ENCODE measurements around the gene ARMH1. TPM values are rescaled to one million over a fixed set of nuclear protein-coding genes. Genes with fewer than 3 reads are reported as not detected.

ARMH1 gene
- total RNA-seq, 2 donors from 2014 or later = 53.0 to 56.8 TPM

- H3K36me3 Mint-ChIP-seq (ENCODE audit: low read depth) = peaks cover 9% of the 10 kb centered on the region
Measured at GRCh38 chr1:44649788-44650158, 24.7 kb upstream of the ARMH1 start.

GRCh38 chr1:44650159-44650831, 24.2 kb upstream of the ARMH1 start:
- H3K9me3 ChIP-seq (ENCODE audit: control insufficient read depth, low read length, poor library complexity, severe bottlenecking) = no peaks in the 10 kb centered on the region
- Mint-ChIP-seq H3K27ac (no peak overlapping the region), H3K27me3 (no peaks in the 10 kb centered on the region), H3K36me3 (ENCODE audit: low read depth) (peaks cover 9% of the 10 kb centered on the region), H3K4me3 (no peak overlapping the region), H3K4me1 (peaks cover 5% of the 10 kb centered on the region)
- no peak for ATAC-seq
- no peak for DNase-seq

More at GRCh38 chr1:44649788-44650158, 24.7 kb upstream of the ARMH1 start:
- DNase-seq = no peak
- no peaks in the 10 kb centered on the region for H3K9me3 ChIP-seq (ENCODE audit: control insufficient read depth, low read length, poor library complexity, severe bottlenecking)
- H3K4me1 Mint-ChIP-seq = peaks cover 5% of the 10 kb centered on the region
- H3K4me3 Mint-ChIP-seq = no peak overlapping the region
- no peak overlapping the region for H3K27ac Mint-ChIP-seq
- no peak for ATAC-seq
- H3K27me3 Mint-ChIP-seq = no peaks in the 10 kb centered on the region

GRCh38 chr1:44651069-44651468, 23.4 kb upstream of the ARMH1 start:
- H3K4me3 Mint-ChIP-seq = no peak overlapping the region
- no peak for DNase-seq
- peaks cover 5% of the 10 kb centered on the region for H3K4me1 Mint-ChIP-seq
- H3K27me3 Mint-ChIP-seq = no peaks in the 10 kb centered on the region
- H3K9me3 ChIP-seq (ENCODE audit: control insufficient read depth, low read length, poor library complexity, severe bottlenecking) = no peaks in the 10 kb centered on the region
- no peak for ATAC-seq
- peaks cover 9% of the 10 kb centered on the region for H3K36me3 Mint-ChIP-seq (ENCODE audit: low read depth)
- peak overlapping the region; percentile 43 for H3K27ac Mint-ChIP-seq

DNA sequence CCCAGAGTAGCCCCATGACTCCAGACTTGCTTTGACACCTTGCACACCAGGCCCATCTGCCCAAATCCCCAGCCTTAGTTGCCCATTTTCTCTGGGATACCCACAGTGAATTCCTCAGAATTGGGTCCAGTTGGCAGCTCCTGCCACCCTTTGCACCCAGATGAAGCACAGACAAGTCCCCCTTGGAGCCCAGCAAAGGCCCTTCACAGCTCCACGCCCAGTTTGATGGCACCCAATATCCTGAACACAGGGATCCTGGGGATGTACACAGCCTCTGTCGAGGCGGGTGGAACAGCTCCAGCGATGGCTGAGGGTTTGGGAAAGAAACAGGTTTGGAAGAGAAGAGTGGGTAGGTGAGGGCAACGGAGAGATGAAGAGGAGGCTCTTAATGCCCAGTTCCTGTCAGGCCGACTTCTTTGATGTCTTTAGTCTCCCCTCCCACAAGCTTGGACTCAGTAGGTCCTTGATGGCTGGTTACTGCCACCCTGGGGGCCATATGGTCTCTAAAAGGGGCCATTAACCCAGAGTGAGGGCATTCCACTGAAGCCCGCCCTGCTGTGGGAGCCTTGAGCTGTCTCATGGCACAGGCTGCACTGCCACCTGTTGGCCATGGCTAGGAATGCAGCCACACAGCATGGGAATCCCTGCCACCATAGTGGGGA, 21.9 kb upstream of the ARMH1 start:
- ATAC-seq = peak; percentile 97
- peaks cover 9% of the 10 kb centered on the region for H3K36me3 Mint-ChIP-seq (ENCODE audit: low read depth)
- no peak overlapping the region for H3K4me3 Mint-ChIP-seq
- peak overlapping the region; percentile 43 for H3K27ac Mint-ChIP-seq
- peak; percentile 60 to 70 (median 60) for DNase-seq
- H3K27me3 Mint-ChIP-seq = no peaks in the 10 kb centered on the region
- peaks cover 8% of the 10 kb centered on the region for H3K4me1 Mint-ChIP-seq
- H3K9me3 ChIP-seq (ENCODE audit: control insufficient read depth, low read length, poor library complexity, severe bottlenecking) = no peaks in the 10 kb centered on the region

DNA sequence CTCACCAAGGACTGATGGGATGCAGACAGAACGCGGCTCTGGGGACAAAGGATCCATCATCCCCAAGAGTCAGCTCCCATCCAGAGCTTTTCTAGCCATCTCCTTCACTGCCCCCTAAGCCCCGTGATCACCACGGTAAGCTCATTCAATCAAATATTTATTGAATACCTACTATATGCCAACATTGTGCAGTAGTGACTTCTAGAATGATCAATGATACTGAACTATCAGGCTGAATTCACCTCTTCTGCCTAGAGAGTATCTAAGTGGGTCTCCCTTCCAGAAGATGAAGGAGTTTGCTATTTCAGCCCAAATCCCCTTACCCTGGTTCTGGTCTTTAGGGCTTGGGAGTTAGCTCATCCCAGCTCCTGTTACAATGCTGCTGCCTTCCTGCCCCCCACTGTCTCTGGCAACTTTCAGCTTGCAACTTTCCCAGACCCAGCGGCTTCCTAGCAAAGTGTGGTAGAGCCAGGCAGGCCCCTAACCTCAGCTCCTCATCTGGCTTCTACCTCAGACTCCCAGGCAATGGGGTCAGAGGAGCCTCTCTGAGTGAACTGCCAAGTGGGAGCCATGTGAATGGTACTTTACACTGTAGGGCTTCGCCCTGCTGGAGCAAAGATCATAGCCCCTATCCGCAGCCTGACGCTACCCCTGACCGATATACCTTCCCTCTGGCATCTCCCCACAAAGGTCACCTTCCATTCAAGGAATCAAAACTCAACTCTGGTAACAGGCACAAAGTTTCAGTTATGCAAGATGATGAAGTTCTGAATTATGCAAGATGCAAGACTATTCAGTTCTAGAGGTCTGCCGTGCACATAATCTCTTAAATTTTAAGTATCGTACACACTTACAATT, 21.2 kb upstream of the ARMH1 start:
- no peaks in the 10 kb centered on the region for H3K27me3 Mint-ChIP-seq

DNA sequence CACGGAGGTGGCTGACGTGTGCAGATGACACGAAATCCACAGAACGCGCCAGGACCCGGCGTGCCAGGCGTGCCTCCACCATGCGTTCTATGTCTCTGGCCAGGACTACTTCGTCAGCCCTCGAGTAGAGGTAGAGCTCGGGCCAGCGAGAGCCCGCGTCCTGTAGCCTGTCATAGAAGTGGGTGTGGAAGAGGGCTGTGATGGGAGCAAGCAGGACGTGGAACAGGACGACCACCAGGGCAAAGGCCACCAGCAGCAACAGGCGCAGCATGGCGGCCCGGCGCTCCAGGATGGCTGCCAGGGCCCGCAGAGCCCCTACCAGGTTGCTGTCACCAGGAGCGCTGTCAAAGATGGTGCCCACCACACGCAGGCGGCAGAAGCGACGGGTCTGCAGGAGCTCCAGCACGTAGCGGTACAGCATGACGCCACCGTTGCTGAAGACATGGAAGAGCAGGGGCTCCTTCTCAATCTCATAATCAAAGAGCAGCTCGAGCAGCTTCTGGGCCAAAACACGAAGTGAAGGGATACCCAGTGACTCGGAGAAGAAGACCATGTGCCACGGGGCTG, 19.8 kb upstream of the ARMH1 start:
- H3K4me3 Mint-ChIP-seq = no peak overlapping the region
- DNase-seq (no peak), ATAC-seq (no peak)
- peaks cover 4% of the 10 kb centered on the region for H3K4me1 Mint-ChIP-seq
- H3K27me3 Mint-ChIP-seq = no peaks in the 10 kb centered on the region
- no peak overlapping the region for H3K27ac Mint-ChIP-seq
- peaks cover 2% of the 10 kb centered on the region for H3K36me3 Mint-ChIP-seq (ENCODE audit: low read depth)
- no peaks in the 10 kb centered on the region for H3K9me3 ChIP-seq (ENCODE audit: control insufficient read depth, low read length, poor library complexity, severe bottlenecking)

More for the DNA sequence above, 21.2 kb upstream of the ARMH1 start:
- Mint-ChIP-seq H3K4me3 (no peak overlapping the region), H3K27ac (no peak overlapping the region), H3K4me1 (peaks cover 8% of the 10 kb centered on the region), H3K36me3 (ENCODE audit: low read depth) (peaks cover 9% of the 10 kb centered on the region)
- ATAC-seq (peak; percentile 12), DNase-seq (no peak)
- no peaks in the 10 kb centered on the region for H3K9me3 ChIP-seq (ENCODE audit: control insufficient read depth, low read length, poor library complexity, severe bottlenecking)

GRCh38 chr1:44655609-44656008, 18.9 kb upstream of the ARMH1 start:
- Mint-ChIP-seq H3K4me1 (peaks cover 4% of the 10 kb centered on the region), H3K27ac (peak overlapping the region; percentile 60), H3K4me3 (no peak overlapping the region), H3K36me3 (ENCODE audit: low read depth) (peaks cover 2% of the 10 kb centered on the region), H3K27me3 (no peaks in the 10 kb centered on the region)
- H3K9me3 ChIP-seq (ENCODE audit: control insufficient read depth, low read length, poor library complexity, severe bottlenecking) = no peaks in the 10 kb centered on the region
- no peak for DNase-seq
- no peak for ATAC-seq

DNA sequence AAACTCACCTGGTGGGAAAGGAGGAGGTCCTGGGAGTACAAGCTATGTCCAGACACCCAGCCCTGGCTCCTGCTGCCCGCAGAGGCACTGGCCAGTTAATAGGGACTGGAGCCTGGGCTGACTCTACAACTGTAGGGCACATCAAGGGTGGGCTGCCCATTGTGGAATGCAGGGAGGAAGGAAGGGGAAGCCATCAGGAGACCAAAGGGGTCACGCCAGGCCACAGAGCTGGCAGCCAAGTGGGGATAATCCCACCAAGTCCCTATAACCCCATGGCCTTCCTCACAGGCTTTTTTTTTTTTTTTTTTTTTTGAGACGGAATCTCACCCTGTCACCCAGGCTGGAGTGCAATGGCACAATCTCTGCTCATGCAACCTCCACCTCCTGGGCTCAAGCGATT, 14.9 kb upstream of the ARMH1 start:
- no peaks in the 10 kb centered on the region for H3K9me3 ChIP-seq (ENCODE audit: control insufficient read depth, low read length, poor library complexity, severe bottlenecking)
- peaks cover 10% of the 10 kb centered on the region for H3K4me1 Mint-ChIP-seq
- DNase-seq (no peak), ATAC-seq (no peak)
- no peaks in the 10 kb centered on the region for H3K36me3 Mint-ChIP-seq (ENCODE audit: low read depth)
- H3K4me3 Mint-ChIP-seq = no peak overlapping the region
- no peaks in the 10 kb centered on the region for H3K27me3 Mint-ChIP-seq
- H3K27ac Mint-ChIP-seq = no peak overlapping the region

- H3K27ac Mint-ChIP-seq = no peak overlapping the region
- ATAC-seq (no peak), DNase-seq (no peak)
- H3K4me3 Mint-ChIP-seq = no peak overlapping the region
- H3K9me3 ChIP-seq (ENCODE audit: control insufficient read depth, low read length, poor library complexity, severe bottlenecking) = no peaks in the 10 kb centered on the region
- no peaks in the 10 kb centered on the region for H3K36me3 Mint-ChIP-seq (ENCODE audit: low read depth)
- H3K4me1 Mint-ChIP-seq = peaks cover 16% of the 10 kb centered on the region
- H3K27me3 Mint-ChIP-seq = no peaks in the 10 kb centered on the region
Measured at GRCh38 chr1:44660176-44660575, 14.3 kb upstream of the ARMH1 start.

- DNase-seq (no peak), ATAC-seq (no peak)
- peaks cover 15% of the 10 kb centered on the region for H3K4me1 Mint-ChIP-seq
- no peaks in the 10 kb centered on the region for H3K27me3 Mint-ChIP-seq
- H3K27ac Mint-ChIP-seq = no peak overlapping the region
- no peaks in the 10 kb centered on the region for H3K36me3 Mint-ChIP-seq (ENCODE audit: low read depth)
- H3K4me3 Mint-ChIP-seq = no peak overlapping the region
- no peaks in the 10 kb centered on the region for H3K9me3 ChIP-seq (ENCODE audit: control insufficient read depth, low read length, poor library complexity, severe bottlenecking)
Measured at GRCh38 chr1:44661781-44662682, 12.5 kb upstream of the ARMH1 start.

GRCh38 chr1:44662683-44663030, 11.9 kb upstream of the ARMH1 start:
- no peaks in the 10 kb centered on the region for H3K27me3 Mint-ChIP-seq
- peaks cover 13% of the 10 kb centered on the region for H3K4me1 Mint-ChIP-seq
- DNase-seq (no peak), ATAC-seq (no peak)
- H3K9me3 ChIP-seq (ENCODE audit: control insufficient read depth, low read length, poor library complexity, severe bottlenecking) = no peaks in the 10 kb centered on the region
- no peak overlapping the region for H3K27ac Mint-ChIP-seq
- no peak overlapping the region for H3K4me3 Mint-ChIP-seq
- H3K36me3 Mint-ChIP-seq (ENCODE audit: low read depth) = no peaks in the 10 kb centered on the region

DNA sequence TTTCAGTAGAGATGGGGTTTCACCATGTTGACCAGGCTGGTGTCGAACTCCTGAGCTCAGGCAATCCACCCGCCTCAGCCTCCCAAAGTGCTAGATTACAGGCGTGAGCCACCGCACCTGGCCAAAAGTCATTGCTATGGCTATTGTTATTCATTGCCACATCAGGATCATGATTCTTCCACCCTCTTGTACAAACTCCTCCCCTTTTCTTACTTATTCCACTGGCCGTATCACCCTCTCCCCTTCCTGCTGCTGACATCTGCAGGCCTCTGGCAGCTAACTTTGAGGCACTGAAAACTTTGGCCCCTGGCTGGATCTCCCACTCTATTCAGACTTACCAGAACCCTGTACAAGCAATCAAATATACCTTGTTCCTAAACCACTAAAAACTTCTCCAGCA, 11.1 kb upstream of the ARMH1 start:
- Mint-ChIP-seq H3K27me3 (no peaks in the 10 kb centered on the region), H3K36me3 (ENCODE audit: low read depth) (no peaks in the 10 kb centered on the region), H3K4me1 (peaks cover 13% of the 10 kb centered on the region), H3K27ac (peak overlapping the region; percentile 77), H3K4me3 (no peak overlapping the region)
- ATAC-seq = no peak
- no peak for DNase-seq
- no peaks in the 10 kb centered on the region for H3K9me3 ChIP-seq (ENCODE audit: control insufficient read depth, low read length, poor library complexity, severe bottlenecking)
